ENCODE results near the gene DOK5.

- TF ChIP-seq RCOR1 (IDR thresholded peaks at IDR 0.05; ENCODE audit: borderline replicate concordance in 1 of 2, low read depth in 2 of 2, low read length in 2 of 2), result no peak
- TF ChIP-seq ATF2 (CRISPR knock-in tag; IDR thresholded peaks at IDR 0.05), result no peak
- no peak for TF ChIP-seq HMG20B (CRISPR knock-in tag; IDR thresholded peaks at IDR 0.05)
- no peak for TF ChIP-seq E2F4 (CRISPR knock-in tag; IDR thresholded peaks at IDR 0.05; ENCODE audit: low read depth)
- no peak for TF ChIP-seq MAZ (CRISPR knock-in tag; conservative IDR thresholded peaks at IDR 0.05 in 1 of 2, IDR thresholded peaks at IDR 0.05 in 1 of 2)
- no peak for TF ChIP-seq POLR2B (IDR thresholded peaks at IDR 0.05; ENCODE audit: low read depth, partially characterized antibody)
- no peak for TF ChIP-seq AFF4 (CRISPR knock-in tag; IDR thresholded peaks at IDR 0.05)
- no peak for TF ChIP-seq SP1 (CRISPR knock-in tag; IDR thresholded peaks at IDR 0.05)
- no peak for TF ChIP-seq TARDBP (IDR thresholded peaks at IDR 0.05)
Measured at GRCh38 chr20:54534101-54534500, 58.7 kb downstream of the DOK5 start.

Measured in K562 (cell line).